Thyroid gland (tissue), 4 donors: ENCODE data around the gene TMED5.

Experiments
- POLR2A ChIP-seq, 2 donors: fragments of 450-650 bp; IDR thresholded peaks; one replicate each; pipeline ENCODE4 v1.6.1; 2017; ENCODE audit warnings: antibody characterized with exemption in 2 of 2, mild to moderate bottlenecking in 2 of 2, moderate library complexity in 1 of 2
- TF ChIP-seq, protein P1 (sequence below), 6 experiments: fragments of 200-600 bp in 3 of 6; fragments of 450-650 bp in 3 of 6; sonication (generic) in 3 of 6; IDR thresholded peaks; one replicate each; pipeline ENCODE4 v1.5.1; 2016 to 2019; ENCODE audit warnings: antibody characterized with exemption in 6 of 6, mild to moderate bottlenecking in 2 of 6, inconsistent platforms in 1 of 6, moderate library complexity in 1 of 6

DNA sequence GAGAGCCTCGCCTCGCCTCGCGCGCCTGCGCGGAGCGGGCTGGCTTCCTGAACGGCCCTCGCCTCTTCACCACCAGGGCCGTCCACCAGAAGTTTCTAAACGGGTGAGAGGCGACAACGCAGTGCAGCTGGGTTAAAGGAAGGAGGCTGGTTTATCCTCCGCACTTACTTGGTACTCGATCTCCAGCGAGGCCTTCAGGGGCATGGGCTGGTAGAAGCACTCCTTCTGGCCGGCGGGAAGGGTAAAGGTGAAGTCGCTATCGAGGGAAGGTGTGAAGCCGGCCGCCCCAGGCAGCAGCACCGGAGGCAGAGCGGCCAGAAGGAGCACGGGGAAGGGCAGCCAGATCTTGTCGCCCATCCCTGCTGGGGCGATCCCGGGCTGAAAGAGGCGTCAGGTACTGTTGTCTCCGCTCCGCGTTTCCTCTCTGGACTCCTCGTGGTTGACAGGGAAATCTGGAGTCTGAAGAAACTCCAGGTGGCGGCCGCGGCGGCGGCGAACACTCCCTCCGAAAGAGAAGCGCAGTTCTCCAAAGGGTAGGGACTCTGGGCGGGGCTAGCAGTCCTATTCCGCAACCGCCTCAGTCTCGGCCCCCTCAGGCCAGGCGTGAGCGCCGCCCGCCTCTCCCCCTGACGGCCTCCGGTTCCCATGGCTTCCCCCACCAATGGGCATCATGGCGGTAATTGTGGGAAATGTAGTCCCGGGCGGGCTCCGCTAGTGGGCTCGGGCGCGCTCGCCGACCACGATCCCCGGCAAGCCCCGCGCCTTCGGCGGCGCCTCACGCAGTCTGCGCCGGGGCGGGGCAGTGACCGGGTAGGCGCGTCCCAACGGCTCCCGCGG is at the start of gene TMED5:
- TF ChIP-seq, protein P1, sequence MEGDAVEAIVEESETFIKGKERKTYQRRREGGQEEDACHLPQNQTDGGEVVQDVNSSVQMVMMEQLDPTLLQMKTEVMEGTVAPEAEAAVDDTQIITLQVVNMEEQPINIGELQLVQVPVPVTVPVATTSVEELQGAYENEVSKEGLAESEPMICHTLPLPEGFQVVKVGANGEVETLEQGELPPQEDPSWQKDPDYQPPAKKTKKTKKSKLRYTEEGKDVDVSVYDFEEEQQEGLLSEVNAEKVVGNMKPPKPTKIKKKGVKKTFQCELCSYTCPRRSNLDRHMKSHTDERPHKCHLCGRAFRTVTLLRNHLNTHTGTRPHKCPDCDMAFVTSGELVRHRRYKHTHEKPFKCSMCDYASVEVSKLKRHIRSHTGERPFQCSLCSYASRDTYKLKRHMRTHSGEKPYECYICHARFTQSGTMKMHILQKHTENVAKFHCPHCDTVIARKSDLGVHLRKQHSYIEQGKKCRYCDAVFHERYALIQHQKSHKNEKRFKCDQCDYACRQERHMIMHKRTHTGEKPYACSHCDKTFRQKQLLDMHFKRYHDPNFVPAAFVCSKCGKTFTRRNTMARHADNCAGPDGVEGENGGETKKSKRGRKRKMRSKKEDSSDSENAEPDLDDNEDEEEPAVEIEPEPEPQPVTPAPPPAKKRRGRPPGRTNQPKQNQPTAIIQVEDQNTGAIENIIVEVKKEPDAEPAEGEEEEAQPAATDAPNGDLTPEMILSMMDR (IDR thresholded peaks at IDR 0.05), result peak in 2 of 6 experiments; percentile 48 to 59
- TF ChIP-seq POLR2A (IDR thresholded peaks at IDR 0.05), result peak; percentile 67 to 97
